Forelimb muscle (tissue), 1 donor: ENCODE measurements around the gene PARD3B. TPM values are rescaled to one million over a fixed set of nuclear protein-coding genes. Genes with fewer than 3 reads are reported as not detected.

Source experiments
- DNase-seq: peaks from one replicate; pipeline ENCODE4 v3.0.0-alpha.2; 2013; ENCODE audit warnings: low read depth
- polyA plus RNA-seq: library from polyadenylated mRNA; unstranded; fragments of 120-200 nt; gene quantifications from one replicate; pipeline ENCODE4 v1.2.1, GENCODE V29; 2013; ENCODE audit not compliant: insufficient read length

The PARD3B gene
- polyA plus RNA-seq, 1 donor = 6.8 TPM

- DNase-seq = peak; percentile 31
Observed at GRCh38 chr2:205337274-205337673, 792.0 kb downstream of the PARD3B start.

- peak; percentile 6 for DNase-seq
Observed at GRCh38 chr2:205338156-205338555, 792.9 kb downstream of the PARD3B start.

- no peak for DNase-seq
Observed at GRCh38 chr2:205343103-205343502, 797.8 kb downstream of the PARD3B start.

GRCh38 chr2:205346649-205347048 lies 801.4 kb downstream of the PARD3B start:
- no peak for DNase-seq

- DNase-seq = no peak
Observed at GRCh38 chr2:205347899-205348298, 802.6 kb downstream of the PARD3B start.

GRCh38 chr2:205352094-205352493 lies 806.8 kb downstream of the PARD3B start:
- DNase-seq = no peak

GRCh38 chr2:205352593-205352992 lies 807.3 kb downstream of the PARD3B start:
- no peak for DNase-seq

GRCh38 chr2:205357732-205358131 lies 812.5 kb downstream of the PARD3B start:
- no peak for DNase-seq

- no peak for DNase-seq
Observed at GRCh38 chr2:205358351-205358815, 813.1 kb downstream of the PARD3B start.

- DNase-seq = no peak
Observed at GRCh38 chr2:205361272-205361671, 816.0 kb downstream of the PARD3B start.

GRCh38 chr2:205361970-205362369 lies 816.7 kb downstream of the PARD3B start:
- DNase-seq = no peak

GRCh38 chr2:205364261-205364660 lies 819.0 kb downstream of the PARD3B start:
- DNase-seq = no peak

- DNase-seq = no peak
Observed at GRCh38 chr2:205366336-205367060, 821.2 kb downstream of the PARD3B start.

- no peak for DNase-seq
Observed at GRCh38 chr2:205367331-205367935, 822.2 kb downstream of the PARD3B start.

GRCh38 chr2:205369813-205370212 lies 824.5 kb downstream of the PARD3B start:
- no peak for DNase-seq

- DNase-seq = no peak
Observed at GRCh38 chr2:205370726-205371125, 825.5 kb downstream of the PARD3B start.

GRCh38 chr2:205372141-205372540 lies 826.9 kb downstream of the PARD3B start:
- no peak for DNase-seq

- DNase-seq = peak; percentile 22
Observed at GRCh38 chr2:205375461-205376448, 830.5 kb downstream of the PARD3B start.

GRCh38 chr2:205377324-205377723 lies 832.0 kb downstream of the PARD3B start:
- no peak for DNase-seq

GRCh38 chr2:205383601-205384000 lies 838.3 kb downstream of the PARD3B start:
- no peak for DNase-seq

- DNase-seq = no peak
Observed at GRCh38 chr2:205386109-205386508, 840.8 kb downstream of the PARD3B start.
